Activated CD8-positive, alpha-beta T cell treated with anti-CD3 and anti-CD28 coated beads for 36 hours (primary cell): ENCODE measurements around the gene UBXN2A. TPM values are rescaled to one million over a fixed set of nuclear protein-coding genes. Genes with fewer than 3 reads are reported as not detected.

Source experiments
- ATAC-seq: fragments of 200-7000 bp; cut with Tn5 transposase; one replicate; pipeline ENCODE4 v1.10.0; 2021; ENCODE audit warnings: mild to moderate bottlenecking, moderate library complexity
- CTCF ChIA-PET: fragments of 350-600 bp; sonication (Branson Sonifier 250); formaldehyde crosslinking; loops from one replicate; lab custom pipeline; 2021; ENCODE audit warnings: antibody characterized with exemption; lab: Charles Lee
- POLR2A ChIA-PET: fragments of 350-600 bp; sonication (Branson Sonifier 250); formaldehyde crosslinking; loops from one replicate; lab custom pipeline; 2021; ENCODE audit warnings: antibody characterized with exemption; lab: Charles Lee
- DNase-seq: peaks from one replicate; pipeline ENCODE4 v3.0.0-alpha.2; 2020
- H3K27ac Mint-ChIP-seq: one replicate; pipeline ENCODE4 v1.8.0; 2021; ENCODE audit warnings: mild to moderate bottlenecking, mixed read lengths
- H3K27me3 Mint-ChIP-seq: one replicate; pipeline ENCODE4 v1.8.0; 2021; ENCODE audit warnings: mixed read lengths
- H3K36me3 Mint-ChIP-seq: one replicate; pipeline ENCODE4 v1.8.0; 2021; ENCODE audit warnings: low read depth, mixed read lengths
- H3K4me1 Mint-ChIP-seq: one replicate; pipeline ENCODE4 v1.8.0; 2021; ENCODE audit warnings: low read depth, mixed read lengths
- H3K4me3 Mint-ChIP-seq: one replicate; pipeline ENCODE4 v1.8.0; 2021; ENCODE audit warnings: mild to moderate bottlenecking, moderate library complexity, mixed read lengths
- H3K9me3 Mint-ChIP-seq: one replicate; pipeline ENCODE4 v1.8.0; 2021; ENCODE audit warnings: mixed read lengths
- CTCF ChIP-seq: fragments of 200-600 bp; IDR thresholded peaks from one replicate; pipeline ENCODE4 v1.8.0; 2022; ENCODE audit warnings: antibody characterized with exemption, mild to moderate bottlenecking
- intact Hi-C: fragments of 100-400 bp; cut with micrococcal nuclease; formaldehyde crosslinking; loops from one replicate; pipeline ENCODE4 v1.10.0; 2022
- total RNA-seq, 2 experiments: library from RNA; stranded (reverse); gene quantifications; one replicate each; pipeline ENCODE4 v1.2.3, GENCODE V29; 2021

Gene UBXN2A
- total RNA-seq, 2 experiments from 2014 or later, result 11.1 to 11.2 TPM

DNA sequence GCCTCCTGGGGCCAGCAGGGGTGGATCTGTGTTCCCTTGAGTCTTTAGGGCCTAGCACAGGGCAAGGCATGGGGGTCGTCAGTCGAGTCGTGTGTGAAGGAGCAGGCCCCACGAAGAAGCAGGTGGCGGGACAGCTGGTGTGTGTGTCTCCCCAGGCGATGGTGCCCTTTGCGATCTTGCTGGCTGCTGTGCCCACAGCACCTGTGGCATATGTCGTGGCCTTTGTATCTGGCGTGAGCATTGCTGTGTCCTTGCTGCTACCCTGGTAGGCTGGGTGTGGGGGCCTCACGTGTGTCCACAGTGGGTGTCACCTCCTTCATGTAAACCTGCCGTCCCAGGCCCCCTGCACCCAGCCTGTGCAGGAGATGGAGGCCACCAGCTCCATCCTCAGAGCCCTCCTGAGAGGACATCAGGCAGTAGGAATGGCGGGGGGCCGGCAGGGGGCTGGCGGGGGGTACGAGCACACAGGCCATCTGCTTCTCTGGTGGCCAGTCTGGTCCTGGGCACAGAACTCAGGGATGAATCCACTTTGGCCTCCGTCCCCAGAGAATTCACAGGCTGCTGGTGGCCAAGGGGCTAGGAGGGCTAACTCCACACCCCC lies 82.8 kb downstream of the UBXN2A start:
- intact Hi-C loops, result no loop called here
- no peak for TF ChIP-seq CTCF
- Mint-ChIP-seq H3K36me3 (peaks cover 9% of the 10 kb centered on the region), H3K27me3 (no peaks in the 10 kb centered on the region), H3K9me3 (no peaks in the 10 kb centered on the region), H3K4me1 (peaks cover 3% of the 10 kb centered on the region), H3K27ac (no peak overlapping the region), H3K4me3 (no peak overlapping the region)
- POLR2A ChIA-PET, result interaction anchor here (0.6 kb wide), 1 partner anchor 138 kb away, joined by 3 read pairs; no protein-coding TSS in a partner anchor
- ATAC-seq (no peak), DNase-seq (no peak)
- CTCF ChIA-PET, result interaction anchor here (2.4 kb wide), 1 partner anchor 61 kb away, joined by 9 read pairs; the partner anchor contains the start of gene TP53I3

GRCh38 chr2:24024018-24024417 lies 83.8 kb downstream of the UBXN2A start:
- intact Hi-C loops, result no loop called here
- ChIA-PET CTCF (interaction anchor here (2.4 kb wide), 1 partner anchor 60 kb away, joined by 9 read pairs; the partner anchor contains the start of gene TP53I3), POLR2A (interaction anchor here (0.6 kb wide), 1 partner anchor 137 kb away, joined by 3 read pairs; no protein-coding TSS in a partner anchor)
- Mint-ChIP-seq H3K36me3 (peaks cover 14% of the 10 kb centered on the region), H3K4me1 (peaks cover 3% of the 10 kb centered on the region), H3K9me3 (no peaks in the 10 kb centered on the region), H3K27ac (no peak overlapping the region), H3K4me3 (no peak overlapping the region), H3K27me3 (no peaks in the 10 kb centered on the region)
- TF ChIP-seq CTCF, result no peak
- ATAC-seq (no peak), DNase-seq (no peak)

GRCh38 chr2:24024996-24025663 lies 84.9 kb downstream of the UBXN2A start:
- peaks cover 3% of the 10 kb centered on the region for H3K4me1 Mint-ChIP-seq
- intact Hi-C loops, result no loop called here
- no peaks in the 10 kb centered on the region for H3K27me3 Mint-ChIP-seq
- POLR2A ChIA-PET, result interaction anchor here (1.4 kb wide), 1 partner anchor 22 kb away, joined by 5 read pairs; the partner anchor contains the start of gene WDCP
- peaks cover 25% of the 10 kb centered on the region for H3K36me3 Mint-ChIP-seq
- ATAC-seq (no peak), DNase-seq (no peak)
- CTCF ChIA-PET, result interaction anchor here (1.0 kb wide), 1 partner anchor 60 kb away, joined by 3 read pairs; the partner anchor contains the start of gene TP53I3
- no peak overlapping the region for H3K4me3 Mint-ChIP-seq
- TF ChIP-seq CTCF, result no peak
- no peak overlapping the region for H3K27ac Mint-ChIP-seq
- no peaks in the 10 kb centered on the region for H3K9me3 Mint-ChIP-seq

DNA sequence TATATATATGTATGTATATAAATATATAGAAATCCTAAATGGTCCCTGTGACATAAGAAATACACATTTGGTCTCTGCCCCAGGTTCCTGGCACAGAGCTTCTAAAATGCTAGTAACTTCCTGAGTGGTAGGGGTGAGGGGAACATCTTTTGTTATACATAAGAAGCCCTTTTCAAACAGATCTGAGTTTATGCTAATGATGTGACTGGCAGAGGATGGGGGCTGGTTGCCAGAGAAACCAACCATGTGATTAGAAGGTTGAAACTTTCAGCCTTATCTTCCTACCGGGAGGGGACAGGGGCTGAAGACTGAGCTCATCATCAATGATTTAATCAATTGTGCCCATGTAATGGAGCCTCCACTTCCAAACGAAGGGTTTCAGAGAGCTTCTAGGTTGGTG lies 86.0 kb downstream of the UBXN2A start:
- Mint-ChIP-seq H3K4me1 (peaks cover 3% of the 10 kb centered on the region), H3K4me3 (no peak overlapping the region)

More for the DNA sequence above, 86.0 kb downstream of the UBXN2A start:
- Mint-ChIP-seq H3K36me3 (peaks cover 27% of the 10 kb centered on the region), H3K27me3 (no peaks in the 10 kb centered on the region), H3K27ac (peak overlapping the region; percentile 20), H3K9me3 (no peaks in the 10 kb centered on the region)
- DNase-seq (no peak), ATAC-seq (no peak)
- POLR2A ChIA-PET, result interaction anchor here (1.4 kb wide), 1 partner anchor 21 kb away, joined by 5 read pairs; the partner anchor contains the start of gene WDCP
- CTCF ChIA-PET, result no interaction called here
- TF ChIP-seq CTCF, result no peak
- intact Hi-C loops, result no loop called here
